Nephron (organoid): ENCODE measurements around the gene IFIT2.
A peak's percentile ranks its signal among the peaks of the same experiment; 100 is the strongest.

Experiments used
- H3K27ac Mint-ChIP-seq, 3 experiments: 2 replicates each; pipeline ENCODE4 v1.8.0; 2020; ENCODE audit warnings: mixed read lengths in 3 of 3, mild to moderate bottlenecking in 2 of 3, moderate library complexity in 1 of 3
- H3K27me3 Mint-ChIP-seq: 2 replicates; pipeline ENCODE4 v1.8.0; 2021; ENCODE audit warnings: low read depth, mild to moderate bottlenecking, moderate library complexity, mixed read lengths
- H3K36me3 Mint-ChIP-seq: 2 replicates; pipeline ENCODE4 v1.8.0; 2020; ENCODE audit warnings: low read depth, mixed read lengths
- H3K4me1 Mint-ChIP-seq: 2 replicates; pipeline ENCODE4 v1.8.0; 2020; ENCODE audit warnings: mixed read lengths
- H3K4me3 Mint-ChIP-seq, 3 experiments: 2 replicates each; pipeline ENCODE4 v1.8.0; 2020; ENCODE audit warnings: mild to moderate bottlenecking in 3 of 3, mixed read lengths in 3 of 3, moderate library complexity in 2 of 3
- H3K9me3 Mint-ChIP-seq: 2 replicates; pipeline ENCODE4 v1.8.0; 2020; ENCODE audit warnings: mixed read lengths
- TF ChIP-seq, protein P1 (sequence below), 3 experiments: fragments of 200-600 bp; sonication (generic); IDR thresholded peaks; one replicate each; pipeline ENCODE4 v1.5.0; 2021; ENCODE audit warnings: antibody characterized with exemption in 3 of 3; ENCODE audit not compliant: unreplicated experiment in 3 of 3

Gene IFIT2

DNA sequence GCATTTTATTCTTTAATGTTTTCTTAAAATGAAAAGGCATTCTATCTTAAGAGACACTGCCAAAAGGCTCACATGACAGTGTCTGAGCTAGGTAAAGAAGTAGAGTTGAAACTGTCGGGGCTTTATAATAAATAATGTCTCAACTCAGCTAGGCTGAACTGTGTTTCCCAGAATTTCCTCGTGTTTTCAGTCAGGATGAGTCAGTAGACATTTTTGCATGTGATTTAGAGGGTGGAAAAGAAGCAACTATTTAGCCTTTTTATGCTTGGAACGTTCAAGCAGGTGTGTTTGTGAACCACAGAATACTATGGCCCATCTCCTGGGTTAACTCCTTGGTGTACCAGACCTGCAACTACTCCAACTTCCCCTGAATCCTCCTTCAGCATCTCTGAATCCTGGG lies 26.9 kb upstream of the IFIT2 start:
- TF ChIP-seq, protein P1, sequence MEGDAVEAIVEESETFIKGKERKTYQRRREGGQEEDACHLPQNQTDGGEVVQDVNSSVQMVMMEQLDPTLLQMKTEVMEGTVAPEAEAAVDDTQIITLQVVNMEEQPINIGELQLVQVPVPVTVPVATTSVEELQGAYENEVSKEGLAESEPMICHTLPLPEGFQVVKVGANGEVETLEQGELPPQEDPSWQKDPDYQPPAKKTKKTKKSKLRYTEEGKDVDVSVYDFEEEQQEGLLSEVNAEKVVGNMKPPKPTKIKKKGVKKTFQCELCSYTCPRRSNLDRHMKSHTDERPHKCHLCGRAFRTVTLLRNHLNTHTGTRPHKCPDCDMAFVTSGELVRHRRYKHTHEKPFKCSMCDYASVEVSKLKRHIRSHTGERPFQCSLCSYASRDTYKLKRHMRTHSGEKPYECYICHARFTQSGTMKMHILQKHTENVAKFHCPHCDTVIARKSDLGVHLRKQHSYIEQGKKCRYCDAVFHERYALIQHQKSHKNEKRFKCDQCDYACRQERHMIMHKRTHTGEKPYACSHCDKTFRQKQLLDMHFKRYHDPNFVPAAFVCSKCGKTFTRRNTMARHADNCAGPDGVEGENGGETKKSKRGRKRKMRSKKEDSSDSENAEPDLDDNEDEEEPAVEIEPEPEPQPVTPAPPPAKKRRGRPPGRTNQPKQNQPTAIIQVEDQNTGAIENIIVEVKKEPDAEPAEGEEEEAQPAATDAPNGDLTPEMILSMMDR (IDR thresholded peaks at IDR 0.05; ENCODE audit: unreplicated experiment in 3 of 3) = no peak
- H3K36me3 Mint-ChIP-seq = no peaks in the 10 kb centered on the region
- H3K27ac Mint-ChIP-seq = peak overlapping the region in 2 of 3 experiments; percentile 33 to 66
- no peak overlapping the region for H3K4me3 Mint-ChIP-seq
- H3K4me1 Mint-ChIP-seq = peaks cover 43% of the 10 kb centered on the region
- peaks cover 2% of the 10 kb centered on the region for H3K9me3 Mint-ChIP-seq
- H3K27me3 Mint-ChIP-seq = no peaks in the 10 kb centered on the region

DNA sequence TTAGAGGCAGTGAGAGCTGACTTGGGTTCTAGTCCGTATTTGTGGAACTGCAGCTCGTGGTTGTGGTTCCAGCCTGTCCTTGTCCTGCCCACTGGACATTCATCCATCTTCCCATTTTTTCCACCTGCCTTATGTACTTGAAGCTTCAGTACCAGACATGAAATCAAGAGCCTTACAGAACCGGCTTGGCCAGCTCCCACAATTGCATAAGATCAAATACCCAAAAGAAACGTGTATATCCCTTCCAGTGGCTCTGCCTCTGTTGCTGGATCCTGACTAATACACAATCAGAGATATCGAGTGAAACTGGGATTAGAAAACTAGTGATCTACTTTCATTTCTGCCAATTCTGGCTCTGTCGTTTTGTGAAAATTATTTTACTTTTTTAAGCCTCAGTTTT lies 26.5 kb upstream of the IFIT2 start:
- Mint-ChIP-seq H3K27ac (peak overlapping the region in 2 of 3 experiments; percentile 33 to 66), H3K9me3 (peaks cover 2% of the 10 kb centered on the region), H3K27me3 (no peaks in the 10 kb centered on the region), H3K4me3 (no peak overlapping the region), H3K4me1 (peaks cover 45% of the 10 kb centered on the region), H3K36me3 (no peaks in the 10 kb centered on the region)
- TF ChIP-seq, protein P1 (IDR thresholded peaks at IDR 0.05; ENCODE audit: unreplicated experiment in 3 of 3) = no peak

DNA sequence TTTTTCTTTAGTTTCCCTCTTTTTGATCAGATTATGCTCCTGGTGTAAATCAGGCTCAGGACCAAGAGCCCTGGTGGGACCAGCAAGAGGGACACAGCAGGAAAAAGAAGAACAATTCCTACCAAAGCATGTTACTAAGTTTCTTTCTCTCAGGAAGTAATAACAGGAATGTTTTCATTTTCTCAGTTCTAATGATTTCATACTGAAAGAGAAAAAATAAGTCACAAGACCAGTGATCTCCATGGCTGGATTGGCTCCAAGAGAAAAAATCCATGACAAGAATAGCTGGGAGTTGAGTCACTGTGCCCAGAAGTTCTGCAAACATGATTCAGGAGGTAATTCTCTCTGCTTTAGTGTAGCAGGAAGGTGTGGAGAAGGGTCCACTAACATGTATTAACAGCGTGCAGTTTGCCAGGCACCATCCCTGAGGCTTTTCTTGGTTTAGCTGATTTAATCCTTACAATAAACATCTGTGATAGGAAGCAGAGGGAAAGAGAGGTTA lies 23.8 kb upstream of the IFIT2 start:
- H3K9me3 Mint-ChIP-seq = no peaks in the 10 kb centered on the region
- H3K36me3 Mint-ChIP-seq = no peaks in the 10 kb centered on the region
- H3K27ac Mint-ChIP-seq = peak overlapping the region; percentile 79 to 95 (median 89)
- TF ChIP-seq, protein P1 (IDR thresholded peaks at IDR 0.05; ENCODE audit: unreplicated experiment in 3 of 3) = no peak
- H3K27me3 Mint-ChIP-seq = no peaks in the 10 kb centered on the region
- H3K4me3 Mint-ChIP-seq = no peak overlapping the region
- H3K4me1 Mint-ChIP-seq = peaks cover 53% of the 10 kb centered on the region

DNA sequence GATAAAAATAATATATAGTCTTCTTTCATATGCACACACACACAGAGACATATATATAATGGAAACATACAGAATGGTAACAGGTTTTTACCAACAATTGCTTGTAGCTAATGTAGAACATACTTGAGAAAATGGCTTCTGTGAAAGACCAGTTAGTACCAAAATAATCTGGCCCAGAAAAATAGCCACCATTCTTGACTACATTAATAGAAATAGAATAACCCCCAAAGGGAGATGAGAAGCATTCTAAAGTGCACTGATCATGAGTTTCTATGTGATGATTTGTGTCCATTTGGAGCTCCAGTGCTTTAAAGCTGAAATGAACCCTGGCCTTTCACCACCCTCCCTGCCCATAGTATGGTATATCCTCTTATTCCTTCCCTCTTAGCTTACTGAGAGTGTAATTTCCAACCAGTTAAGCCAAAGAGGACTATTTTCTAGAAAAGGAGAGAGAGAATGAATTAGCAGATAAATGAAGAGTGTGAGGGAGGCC lies 22.9 kb upstream of the IFIT2 start:
- H3K4me1 Mint-ChIP-seq = peaks cover 61% of the 10 kb centered on the region
- no peaks in the 10 kb centered on the region for H3K9me3 Mint-ChIP-seq
- H3K27ac Mint-ChIP-seq = peak overlapping the region; percentile 53 to 87 (median 67)
- H3K4me3 Mint-ChIP-seq = no peak overlapping the region
- no peaks in the 10 kb centered on the region for H3K36me3 Mint-ChIP-seq
- TF ChIP-seq, protein P1 (IDR thresholded peaks at IDR 0.05; ENCODE audit: unreplicated experiment in 3 of 3) = no peak
- H3K27me3 Mint-ChIP-seq = no peaks in the 10 kb centered on the region

DNA sequence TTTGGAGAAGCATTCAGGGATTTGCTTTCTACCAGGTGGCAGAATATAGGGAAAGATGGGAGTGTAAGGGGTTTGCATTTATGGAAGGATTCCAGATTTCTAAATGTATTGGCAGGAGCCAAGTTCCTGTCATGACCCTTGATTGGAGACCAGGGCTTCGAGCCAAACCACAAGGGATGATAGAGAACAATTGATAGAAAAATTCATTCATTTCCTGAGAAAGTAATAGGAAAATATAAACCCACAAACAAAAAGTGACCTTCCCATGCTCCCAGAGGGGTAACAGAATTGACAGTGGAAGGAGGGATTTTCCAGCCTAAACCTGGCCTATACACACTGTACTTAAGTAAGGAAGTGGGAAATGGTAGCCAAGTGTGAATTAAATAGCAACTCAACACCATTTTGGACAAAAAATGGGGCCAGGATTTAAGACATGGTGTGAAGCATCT lies 22.4 kb upstream of the IFIT2 start:
- TF ChIP-seq, protein P1 (IDR thresholded peaks at IDR 0.05; ENCODE audit: unreplicated experiment in 3 of 3) = no peak
- peak overlapping the region; percentile 53 to 87 (median 67) for H3K27ac Mint-ChIP-seq

DNA sequence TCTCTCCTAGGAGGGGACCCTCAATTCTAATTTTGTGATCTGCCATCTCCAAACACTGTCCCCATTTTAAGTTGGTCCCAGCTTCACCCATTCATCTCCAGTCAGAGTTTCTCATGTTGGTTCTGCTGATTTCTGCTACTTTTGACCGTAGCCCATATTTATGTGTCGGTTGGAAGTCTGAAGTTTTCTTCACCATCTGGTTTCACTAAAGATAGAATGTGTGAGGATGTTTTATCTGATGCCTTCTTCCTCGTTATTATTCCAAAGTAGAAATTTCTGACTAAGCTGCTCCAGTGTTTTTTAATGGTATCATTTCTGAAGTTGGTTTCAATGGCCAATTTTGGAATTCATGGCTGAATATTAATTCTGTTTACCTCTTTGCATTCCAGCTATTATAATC lies 21.3 kb upstream of the IFIT2 start:
- Mint-ChIP-seq H3K4me3 (no peak overlapping the region), H3K4me1 (peaks cover 64% of the 10 kb centered on the region), H3K27me3 (no peaks in the 10 kb centered on the region), H3K36me3 (no peaks in the 10 kb centered on the region), H3K9me3 (no peaks in the 10 kb centered on the region), H3K27ac (peak overlapping the region; percentile 43 to 77 (median 67))
- TF ChIP-seq, protein P1 (IDR thresholded peaks at IDR 0.05; ENCODE audit: unreplicated experiment in 3 of 3) = no peak

More for the DNA sequence above, 22.4 kb upstream of the IFIT2 start:
- H3K9me3 Mint-ChIP-seq = no peaks in the 10 kb centered on the region
- peaks cover 63% of the 10 kb centered on the region for H3K4me1 Mint-ChIP-seq
- H3K4me3 Mint-ChIP-seq = no peak overlapping the region
- H3K36me3 Mint-ChIP-seq = no peaks in the 10 kb centered on the region
- H3K27me3 Mint-ChIP-seq = no peaks in the 10 kb centered on the region
